Coronary artery (tissue), 2 donors: ENCODE results near the gene STMP1.
"Not testable (repeated sequence)": the region's sequence is repeated elsewhere in the genome, so short reads cannot be mapped to it uniquely, and the experiment has no call there.

Source experiments
- DNase-seq: peaks from one replicate; pipeline ENCODE4 v3.0.0-alpha.2; 2017; ENCODE audit warnings: low spot score
- H3K27ac ChIP-seq, 2 donors: fragments of 200-600 bp; sonication (generic); one replicate each; pipeline ENCODE4 v1.5.1; 2016 to 2019
- H3K4me3 ChIP-seq: fragments of 200-600 bp; sonication (generic); 2 replicates; pipeline ENCODE4 v1.5.1; 2016; ENCODE audit warnings: mild to moderate bottlenecking, moderate library complexity
- CTCF ChIP-seq: fragments of 200-600 bp; sonication (generic); IDR thresholded peaks from one replicate; pipeline ENCODE4 v1.5.1; 2019; ENCODE audit warnings: antibody characterized with exemption

STMP1 gene

DNA sequence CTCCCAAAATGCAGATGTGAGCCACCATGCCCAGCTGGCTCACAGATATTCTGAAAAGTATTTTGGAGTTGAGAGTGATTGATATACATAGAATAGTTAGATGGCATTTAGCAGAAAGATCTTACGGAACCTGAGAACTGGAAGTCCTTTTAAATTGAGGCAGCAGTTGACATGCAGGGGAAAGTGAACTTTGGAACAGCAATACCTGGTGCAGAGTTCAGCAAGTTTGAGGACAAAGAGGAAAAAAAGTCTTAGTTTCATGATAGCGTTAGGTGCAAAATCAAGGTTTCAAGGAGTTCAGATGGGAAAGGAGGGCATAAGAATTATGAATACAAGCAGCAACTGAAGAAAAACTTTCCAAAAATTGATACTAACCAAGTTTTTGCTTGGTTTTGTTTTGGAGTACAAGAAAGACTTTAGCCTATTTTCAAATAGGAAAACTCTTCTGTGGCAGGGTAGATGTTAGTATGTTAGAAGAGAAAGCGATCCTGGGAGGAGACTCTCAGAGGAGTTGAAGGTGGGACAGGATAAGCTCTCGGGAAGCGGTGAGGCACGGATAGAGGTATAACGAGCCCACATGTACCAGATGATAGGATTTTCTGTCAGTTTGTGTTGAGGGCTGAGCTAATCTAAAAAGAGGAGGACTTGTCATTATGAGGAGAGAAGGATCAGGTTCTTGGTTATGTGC lies 28.0 kb upstream of the STMP1 start:
- no peak overlapping the region for H3K27ac ChIP-seq
- no peak for DNase-seq
- no peak for TF ChIP-seq CTCF
- H3K4me3 ChIP-seq: no peak overlapping the region

- not testable (repeated sequence) for H3K4me3 ChIP-seq, DNase-seq, H3K27ac ChIP-seq
Measured at GRCh38 chr7:135639690-135640089, 22.6 kb upstream of the STMP1 start.

- no peak for DNase-seq
- Histone ChIP-seq H3K4me3 (no peak overlapping the region), H3K27ac (no peak overlapping the region)
- no peak for TF ChIP-seq CTCF
Measured at GRCh38 chr7:135644154-135644553, 18.2 kb upstream of the STMP1 start.

DNA sequence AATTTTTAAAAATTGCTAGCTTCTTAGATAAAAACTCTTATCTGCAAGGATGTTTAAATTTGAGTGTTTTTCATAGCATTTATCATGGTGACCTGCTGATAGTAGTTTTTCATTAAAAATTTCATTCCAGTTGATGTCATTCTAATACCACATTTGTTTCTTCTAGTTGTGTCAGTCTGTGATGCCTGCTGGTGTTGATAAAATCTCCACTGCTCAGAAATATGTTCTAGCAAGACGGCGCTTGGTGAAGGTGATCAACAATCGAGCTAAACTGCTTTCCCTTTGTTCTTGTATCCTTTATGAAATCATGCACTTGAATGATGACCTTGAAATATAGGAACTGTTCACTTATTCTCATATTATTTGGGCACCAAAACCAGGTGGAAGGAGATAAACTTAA lies 17.6 kb upstream of the STMP1 start:
- H3K4me3 ChIP-seq: no peak overlapping the region
- DNase-seq: no peak
- no peak overlapping the region for H3K27ac ChIP-seq
- no peak for TF ChIP-seq CTCF

GRCh38 chr7:135645296-135645904 lies 16.9 kb upstream of the STMP1 start:
- no peak overlapping the region for H3K27ac ChIP-seq
- no peak for DNase-seq
- TF ChIP-seq CTCF: peak; percentile 57
- no peak overlapping the region for H3K4me3 ChIP-seq

DNA sequence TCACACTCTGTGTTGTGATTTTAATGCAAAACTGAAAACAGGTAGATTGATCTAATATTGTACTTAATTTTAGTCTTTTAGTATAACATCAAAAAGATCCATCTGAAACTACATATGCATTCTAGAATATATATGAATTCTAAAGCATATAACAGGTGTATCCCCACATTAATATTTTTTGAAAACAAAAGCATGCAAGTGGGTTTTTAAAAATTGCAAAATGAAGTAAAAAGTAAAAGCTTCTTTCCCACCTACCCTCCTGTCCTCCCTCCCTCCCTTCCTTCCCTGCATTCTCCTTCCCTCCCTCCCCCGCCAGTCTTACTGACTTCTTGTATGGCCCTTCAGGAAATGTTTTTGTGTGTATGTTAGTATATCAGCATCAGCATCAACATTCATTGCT lies 14.6 kb upstream of the STMP1 start:
- DNase-seq: no peak
- no peak overlapping the region for H3K4me3 ChIP-seq
- no peak overlapping the region for H3K27ac ChIP-seq
- no peak for TF ChIP-seq CTCF

DNA sequence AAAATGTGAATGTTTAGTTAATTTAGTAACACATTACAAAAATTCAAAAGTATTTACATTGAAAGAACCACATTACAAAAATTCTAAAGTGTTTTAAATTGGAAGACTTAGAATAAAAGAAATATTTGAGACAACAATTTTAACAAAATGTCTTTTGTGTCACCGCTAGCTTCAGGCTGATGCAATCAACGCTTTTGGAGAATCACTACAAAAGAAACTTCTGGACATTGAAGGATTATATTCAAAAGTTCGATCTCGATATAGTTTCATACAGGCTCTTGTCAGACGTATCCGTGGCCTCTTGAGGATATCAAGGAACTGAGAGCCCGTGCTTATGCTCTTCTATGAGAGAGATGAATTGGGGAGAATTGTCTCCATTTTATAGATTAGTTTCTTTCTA lies 14.1 kb upstream of the STMP1 start:
- no peak for DNase-seq
- H3K27ac ChIP-seq: no peak overlapping the region
- no peak for TF ChIP-seq CTCF
- H3K4me3 ChIP-seq: no peak overlapping the region
